NCI-H2171 (cell line): ENCODE measurements around the gene RNF151.
A peak's percentile ranks its signal among the peaks of the same experiment; 100 is the strongest.
"Not testable (repeated sequence)": the region's sequence is repeated elsewhere in the genome, so short reads cannot be mapped to it uniquely, and the experiment has no call there.

ENCODE experiments used
- DNase-seq: peaks from one replicate; lab custom pipeline; 2025; lab: John Stamatoyannopoulos, UW

Gene RNF151

DNA sequence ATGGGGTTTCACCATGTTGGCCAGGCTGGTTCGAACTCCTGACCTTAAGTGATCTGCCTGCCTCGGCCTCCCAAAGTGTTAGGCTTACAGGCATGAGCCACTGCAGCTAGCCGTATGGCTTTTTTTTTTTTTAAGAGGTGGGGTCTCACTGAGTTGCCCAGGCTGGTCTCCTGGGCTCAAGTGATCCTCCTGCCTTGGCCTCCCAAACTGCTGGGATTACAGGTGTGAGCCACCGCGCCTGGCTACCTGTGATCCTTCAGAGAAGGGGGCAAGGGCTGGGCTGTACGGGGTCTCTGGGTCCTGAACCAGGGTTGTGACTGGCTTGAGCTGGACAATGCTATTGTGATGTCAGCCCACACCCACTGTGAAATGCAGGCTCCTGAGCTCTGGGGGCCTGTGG is at the start of gene RNF151:
TSS of gene RNF151 (plus strand) at position 397 of the 400 bp plus-strand sequence. CDS start 26 bp downstream, outside the sequence.
- DNase-seq: no peak

DNA sequence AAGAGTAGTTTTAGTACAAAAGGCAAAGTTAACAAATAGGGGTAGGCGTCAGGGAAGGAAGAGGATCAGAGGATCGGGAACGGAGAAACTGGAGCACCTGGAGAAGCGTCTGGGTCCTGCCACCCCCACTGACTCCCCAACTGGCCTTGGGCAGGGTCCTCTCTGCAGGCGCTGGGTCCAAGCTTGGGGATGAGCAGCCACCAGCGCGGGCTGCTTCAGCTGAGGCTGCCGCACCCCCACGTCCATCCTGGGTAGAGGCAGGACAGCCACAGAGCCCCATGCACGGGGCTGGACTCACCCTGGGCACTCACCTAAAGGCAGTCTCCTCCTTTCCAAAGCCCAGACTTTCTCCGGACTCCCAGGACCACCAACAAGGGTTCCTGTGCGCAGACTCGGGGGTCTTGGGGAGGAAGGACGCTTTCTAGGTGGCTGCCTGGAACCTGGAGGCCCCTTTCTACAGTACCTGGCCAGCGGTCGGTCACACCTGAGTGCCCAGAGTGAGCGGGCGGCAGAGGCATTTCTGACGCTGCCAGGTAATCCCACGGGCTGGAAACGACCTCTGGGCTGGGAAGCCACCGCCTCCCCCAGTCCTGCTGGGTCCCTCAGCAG is 49.5 kb upstream of the RNF151 start:
- DNase-seq: no peak

GRCh38 chr16:1917665-1918350 is 48.8 kb upstream of the RNF151 start:
- DNase-seq: no peak

DNA sequence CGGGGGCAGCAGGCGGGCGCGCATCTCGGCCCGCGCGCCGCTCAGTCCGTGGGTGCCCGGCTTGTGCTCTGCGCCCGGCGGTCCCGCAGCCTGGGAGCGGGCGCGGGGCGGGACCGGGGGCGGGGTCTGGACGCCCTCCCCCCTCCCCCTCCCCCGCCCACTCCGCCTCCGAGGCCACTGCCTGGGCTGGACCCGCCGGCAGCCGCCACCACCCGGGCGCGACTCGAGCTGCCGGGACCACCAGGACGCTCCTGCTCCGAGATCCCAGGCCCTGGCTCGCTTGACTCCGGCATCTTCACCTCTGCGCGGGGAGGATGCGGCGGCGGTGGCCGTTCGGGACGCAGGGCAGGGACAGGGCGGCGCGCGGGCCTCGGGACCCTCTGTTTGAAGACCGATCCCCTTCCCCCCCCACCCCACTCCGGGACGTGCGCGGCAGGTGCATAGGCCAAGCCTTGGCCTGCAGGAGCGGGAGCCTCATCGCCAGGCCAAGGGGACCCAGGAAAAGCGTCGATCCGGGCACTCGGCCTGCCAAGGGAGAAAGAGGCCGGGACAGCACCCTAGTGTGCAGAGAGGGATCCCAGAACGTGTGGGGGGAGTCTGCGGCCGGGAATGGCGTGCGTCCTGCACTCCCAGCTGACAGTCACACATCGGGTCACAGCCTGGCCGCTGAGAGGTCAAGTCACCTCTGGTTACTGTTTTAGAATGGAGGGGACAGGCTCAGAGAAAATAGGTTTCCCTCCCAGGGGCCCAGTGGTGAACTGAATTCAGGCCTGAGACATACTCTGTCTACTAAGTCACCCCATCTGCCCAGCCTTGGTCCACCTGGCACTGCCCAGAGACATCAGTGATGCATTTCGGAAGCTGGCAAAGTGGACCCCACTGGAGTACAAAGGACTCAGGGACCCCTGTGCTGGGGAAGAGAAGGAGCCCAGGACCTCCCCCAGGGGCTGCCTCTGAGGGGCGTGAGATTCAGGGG is 48.0 kb upstream of the RNF151 start, which contains the start of gene HS3ST6:
TSS of gene HS3ST6 (minus strand) at position 65 of the 976 bp plus-strand sequence. CDS start 92 bp downstream, outside the sequence.
- no peak for DNase-seq

- DNase-seq: no peak
Observed at GRCh38 chr16:1919327-1919998, 47.2 kb upstream of the RNF151 start.

GRCh38 chr16:1920122-1920521 is 46.5 kb upstream of the RNF151 start:
- not testable (repeated sequence) for DNase-seq

- DNase-seq: no peak
Observed at GRCh38 chr16:1920727-1921171, 45.9 kb upstream of the RNF151 start.

- DNase-seq: no peak
Observed at GRCh38 chr16:1922357-1922756, 44.3 kb upstream of the RNF151 start.

- DNase-seq: peak; percentile 80
Observed at GRCh38 chr16:1923299-1924034, 43.2 kb upstream of the RNF151 start.

DNA sequence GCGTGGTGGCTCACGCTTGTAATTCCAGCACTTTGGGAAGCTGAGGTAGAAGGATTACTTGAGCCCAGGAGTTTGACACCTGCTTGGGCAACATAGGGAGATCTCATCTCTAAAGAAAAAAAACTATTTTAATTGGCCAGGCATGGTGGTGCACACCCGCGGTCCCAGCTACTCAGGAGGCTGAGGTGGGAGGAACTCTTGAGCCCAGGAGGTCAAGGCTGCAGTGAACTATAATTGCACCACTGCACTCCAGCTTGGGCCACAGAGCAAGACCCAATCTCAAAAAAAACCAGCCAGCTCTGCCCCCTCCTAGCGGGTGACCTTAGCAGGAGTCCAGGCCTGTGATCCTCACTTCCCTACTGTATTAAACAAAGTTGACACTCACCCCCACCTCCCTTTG is 42.6 kb upstream of the RNF151 start:
- DNase-seq: no peak

GRCh38 chr16:1926271-1926670 is 40.4 kb upstream of the RNF151 start:
- no peak for DNase-seq

DNA sequence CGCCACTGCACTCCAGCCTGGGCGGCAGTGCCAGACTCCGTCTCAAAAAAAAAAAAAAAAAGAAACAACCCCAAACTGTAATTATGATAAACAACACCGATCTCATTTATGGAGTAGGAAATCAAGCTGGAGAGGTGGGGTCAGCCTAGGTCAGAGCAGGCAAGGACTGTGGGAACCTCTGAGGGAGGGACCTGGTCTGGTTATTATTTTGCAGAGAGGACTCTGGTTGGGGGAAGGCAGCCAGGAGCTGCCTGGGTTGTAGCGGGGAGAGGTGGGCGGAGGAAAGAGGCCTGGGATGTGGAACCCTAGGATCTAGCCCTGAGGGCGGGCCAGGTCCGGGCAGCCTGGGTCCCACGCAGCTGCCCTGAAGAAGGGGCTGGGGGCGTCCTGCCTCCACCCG is 37.6 kb upstream of the RNF151 start:
- peak; percentile 45 for DNase-seq

- peak; percentile 77 for DNase-seq
Observed at GRCh38 chr16:1929578-1930337, 36.9 kb upstream of the RNF151 start.

GRCh38 chr16:1930338-1930720 is 36.3 kb upstream of the RNF151 start:
- DNase-seq: no peak

- DNase-seq: peak; percentile 23
Observed at GRCh38 chr16:1932050-1933028, 34.3 kb upstream of the RNF151 start.

DNA sequence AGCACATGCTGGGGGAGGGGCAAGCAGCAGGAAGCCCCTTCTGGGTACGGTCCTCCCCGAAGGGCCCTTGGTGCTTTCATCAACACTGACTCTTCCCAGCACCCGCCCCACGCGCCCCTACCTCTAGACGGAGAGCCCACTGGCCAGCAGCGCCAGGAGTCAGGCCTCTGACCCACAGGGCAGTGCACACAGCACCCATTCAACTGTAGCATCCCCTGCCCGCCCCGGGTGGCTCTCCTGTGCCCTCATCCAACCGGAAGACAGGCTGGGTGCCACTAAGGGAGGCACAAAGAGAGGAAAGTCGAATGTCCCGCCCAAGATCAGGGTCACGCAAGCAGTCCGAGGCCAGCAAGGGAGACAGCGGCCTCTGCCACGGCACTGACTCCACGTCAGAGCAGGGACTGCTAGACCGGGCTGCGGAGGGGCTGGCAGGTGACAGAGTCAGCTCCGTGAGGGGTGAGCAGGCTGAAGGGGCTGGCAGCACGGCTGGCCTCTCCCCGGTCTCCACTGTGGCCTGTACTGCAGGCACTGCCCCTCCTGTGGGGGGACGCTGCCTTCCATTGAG is 33.5 kb upstream of the RNF151 start:
- DNase-seq: no peak

GRCh38 chr16:1936945-1937479 is 29.6 kb upstream of the RNF151 start:
- no peak for DNase-seq

GRCh38 chr16:1938316-1938715 is 28.3 kb upstream of the RNF151 start:
- no peak for DNase-seq

DNA sequence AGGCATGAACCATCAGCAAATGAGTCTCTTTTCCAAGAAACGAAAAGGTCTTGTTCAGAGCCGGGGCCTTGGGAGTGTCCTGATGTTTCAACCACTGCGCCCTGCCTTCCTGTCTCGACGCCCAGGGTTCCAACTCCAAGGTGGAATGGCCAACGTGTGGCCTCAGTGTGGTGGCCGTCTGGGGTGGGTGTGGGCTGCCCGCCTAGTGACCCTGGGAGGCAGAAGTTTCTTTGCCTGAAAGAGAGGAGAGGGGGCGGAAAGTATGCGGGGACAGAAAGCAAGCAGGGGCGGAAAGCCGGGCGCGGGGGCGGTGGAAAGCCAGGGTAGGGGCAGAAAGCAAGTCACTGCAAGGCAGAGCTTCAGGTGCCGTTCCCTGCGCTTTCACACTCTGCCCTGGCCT is 27.7 kb upstream of the RNF151 start:
- DNase-seq: no peak
